G401 (cell line): ENCODE results near the gene MRPS11. TPM values are rescaled to one million over a fixed set of nuclear protein-coding genes. Genes with fewer than 3 reads are reported as not detected.
"Not testable (repeated sequence)": the region's sequence is repeated elsewhere in the genome, so short reads cannot be mapped to it uniquely, and the experiment has no call there.

ENCODE experiments used
- DNase-seq: peaks from one replicate; pipeline ENCODE4 v3.0.0-alpha.2; 2015; ENCODE audit warnings: low spot score
- in situ Hi-C: cut with HindIII; loops from 2 replicates; pipeline ENCODE4 v1.10.0; 2016; ENCODE audit warnings: low sequenced_read_pairs, mixed read lengths
- total RNA-seq: library from RNA; depleted of rRNA; stranded (reverse); fragments of >200 nt; shearing (Covaris generic); gene quantifications from 2 replicates; pipeline ENCODE4 v1.2.3, GENCODE V29; 2014

The MRPS11 gene
- total RNA-seq, 1 experiment from 2014 or later: 63.9 TPM

DNA sequence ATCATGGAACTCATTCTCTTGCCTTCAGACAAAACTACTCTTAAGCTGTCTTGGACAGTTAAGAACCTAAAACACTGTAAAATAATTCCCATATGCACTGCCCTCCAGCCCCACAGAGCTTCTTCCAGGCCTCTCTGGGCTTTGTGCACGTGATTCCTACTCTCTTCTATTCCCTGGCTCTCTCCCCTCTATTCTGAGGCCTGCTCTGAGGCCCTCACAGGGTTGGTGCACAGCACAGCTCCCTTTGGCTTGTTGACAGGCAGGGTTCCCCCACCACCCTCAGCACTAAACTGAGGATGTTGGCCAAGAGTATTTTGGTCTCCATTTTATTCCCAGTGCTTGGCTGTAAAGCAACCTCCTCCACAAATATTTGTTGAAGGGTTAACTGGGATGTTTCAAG, 13.9 kb upstream of the MRPS11 start:
- no peak for DNase-seq
- in situ Hi-C loops: no loop called here

DNA sequence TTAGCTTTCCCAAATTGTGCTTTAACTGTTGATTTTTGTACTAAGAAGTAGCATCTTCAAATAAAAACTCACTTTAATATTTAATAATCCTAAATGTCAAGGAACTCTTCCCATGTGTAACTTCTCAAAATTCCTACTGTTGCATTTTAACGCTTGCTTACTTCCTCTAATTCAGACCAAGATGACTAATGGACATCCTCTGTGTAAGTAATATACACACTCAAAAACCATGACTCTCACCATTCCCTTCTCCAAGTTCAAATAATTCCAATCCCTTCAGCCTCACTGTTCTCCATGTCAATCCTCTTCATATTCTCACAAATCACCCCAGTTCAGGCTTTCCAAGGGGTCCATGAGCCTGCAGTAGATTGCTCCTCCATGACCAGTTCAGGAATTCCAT, 13.3 kb upstream of the MRPS11 start:
- DNase-seq: no peak
- in situ Hi-C loops: no loop called here

DNA sequence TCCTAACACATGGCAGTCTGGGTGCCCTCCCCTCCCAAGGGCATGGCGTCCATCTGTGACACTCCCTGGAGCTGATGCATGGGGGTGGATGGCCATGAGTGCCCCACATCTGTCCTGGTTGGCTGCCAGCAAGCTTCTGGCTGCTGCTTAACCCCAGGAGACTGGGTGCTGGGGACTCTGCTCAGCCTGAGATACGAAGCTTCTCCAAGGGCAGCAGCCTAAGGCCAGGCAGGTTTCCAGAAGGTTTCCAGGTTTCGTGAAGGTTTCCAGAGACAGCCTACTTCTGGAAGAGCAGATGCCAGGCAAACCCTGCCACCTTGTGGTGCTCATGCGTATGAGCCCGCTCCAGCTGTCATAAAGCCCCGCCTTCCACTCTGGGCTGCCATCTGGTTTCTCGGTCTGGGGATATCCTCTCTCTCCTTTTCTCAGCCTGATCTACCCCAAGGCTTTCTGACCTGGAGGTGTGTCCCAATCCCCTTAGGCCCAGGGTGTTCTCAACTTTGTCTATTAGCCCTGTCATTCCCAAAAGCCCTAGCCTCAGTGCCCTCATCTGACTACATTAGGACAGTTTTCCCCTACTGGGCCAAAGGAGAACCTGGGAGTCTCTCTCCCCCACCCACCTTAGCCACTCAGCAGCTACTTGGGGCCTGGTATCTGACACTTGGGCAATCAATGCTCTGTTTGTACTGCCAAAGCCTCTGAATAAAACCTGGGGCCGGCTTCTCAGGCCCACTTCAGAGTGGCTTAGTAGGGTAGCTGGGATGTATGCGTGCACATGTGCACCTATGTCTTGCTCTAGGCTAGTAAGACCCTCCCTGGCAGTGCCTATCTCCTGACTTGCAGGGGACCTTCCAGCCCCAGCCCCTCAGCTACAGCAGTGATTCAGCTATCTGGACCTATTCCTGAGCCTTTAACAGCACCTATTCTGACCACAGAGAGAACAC, 12.4 kb upstream of the MRPS11 start:
- DNase-seq: peak; percentile 73
- in situ Hi-C loops: no loop called here

DNA sequence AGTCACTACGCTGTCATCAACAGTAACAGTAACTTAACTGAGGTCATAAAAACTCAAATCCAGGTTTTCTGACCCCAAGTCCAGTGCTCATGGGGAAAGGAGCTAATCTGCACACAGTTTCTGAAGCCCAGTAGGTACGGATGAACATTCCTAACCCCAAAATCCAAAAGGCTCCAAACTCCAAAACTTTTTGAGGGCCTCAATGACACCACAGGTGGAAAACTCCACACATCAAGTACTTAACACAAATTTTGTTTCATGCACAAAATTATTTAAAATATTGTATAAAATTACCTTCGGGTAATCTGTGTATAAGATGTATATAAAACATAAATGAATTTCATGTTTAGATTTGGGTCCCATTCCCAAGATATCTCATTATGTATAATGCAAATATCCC, 10.8 kb upstream of the MRPS11 start:
- in situ Hi-C loops: no loop called here
- no peak for DNase-seq

DNA sequence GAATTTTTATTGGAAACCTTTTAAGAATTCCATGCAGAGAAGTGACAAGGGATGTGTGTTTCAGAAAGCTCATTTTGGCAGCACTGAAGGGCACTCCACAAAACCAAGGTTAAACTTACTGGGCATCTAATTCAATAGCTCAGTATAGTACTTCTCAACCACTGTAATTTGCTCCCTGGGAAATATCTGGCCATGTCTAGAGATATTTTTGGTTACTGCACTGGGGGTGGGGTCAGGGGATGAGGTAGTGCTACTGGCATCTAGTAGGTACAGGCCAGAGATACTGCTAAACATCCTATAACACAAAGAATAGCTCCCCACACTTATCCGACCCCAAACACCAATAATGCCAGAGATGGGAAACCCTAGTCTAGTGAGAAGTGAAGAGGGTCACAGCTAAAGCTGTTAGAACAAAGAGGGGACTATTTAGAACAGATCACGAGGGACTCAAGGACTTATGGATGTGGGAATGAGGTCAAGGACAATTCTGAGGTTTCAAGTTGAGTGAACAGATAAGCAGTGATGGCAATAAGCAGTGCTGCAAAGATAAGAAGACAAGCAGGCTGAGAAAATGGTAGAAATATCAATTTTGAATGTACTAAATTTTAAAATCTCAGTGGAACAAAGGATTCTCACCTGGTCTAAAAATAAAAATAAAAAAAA, 3.5 kb upstream of the MRPS11 start:
- DNase-seq: no peak
- in situ Hi-C loops: no loop called here

DNA sequence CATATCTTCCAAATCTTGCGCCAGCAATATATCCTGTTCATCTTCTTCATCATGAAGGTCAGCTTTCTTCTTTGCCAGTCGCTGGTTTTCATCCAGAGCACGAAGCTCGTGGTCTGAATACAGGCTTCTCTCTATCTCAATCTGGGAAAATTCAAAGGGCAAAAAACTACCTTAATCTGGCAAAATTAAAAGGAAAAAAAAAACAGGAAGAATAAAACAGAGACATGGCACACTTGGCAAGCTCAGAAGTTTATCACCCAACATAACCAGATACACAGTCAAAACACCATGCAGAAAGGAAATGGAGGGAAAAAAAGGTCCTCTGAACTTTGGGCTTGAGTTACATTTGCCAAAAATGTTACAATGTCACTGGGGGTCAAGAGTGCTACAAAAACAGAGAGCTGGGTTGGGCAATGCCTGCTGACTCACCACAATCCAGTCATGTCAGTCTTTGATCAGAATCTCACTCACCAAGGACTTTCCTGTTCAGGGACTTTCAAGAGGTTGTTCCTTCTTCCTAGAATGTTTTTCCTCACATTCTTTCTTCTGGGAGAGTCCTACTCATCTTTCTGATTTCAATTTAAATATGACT, 1.8 kb upstream of the MRPS11 start:
- no peak for DNase-seq
- in situ Hi-C loops: no loop called here

DNA sequence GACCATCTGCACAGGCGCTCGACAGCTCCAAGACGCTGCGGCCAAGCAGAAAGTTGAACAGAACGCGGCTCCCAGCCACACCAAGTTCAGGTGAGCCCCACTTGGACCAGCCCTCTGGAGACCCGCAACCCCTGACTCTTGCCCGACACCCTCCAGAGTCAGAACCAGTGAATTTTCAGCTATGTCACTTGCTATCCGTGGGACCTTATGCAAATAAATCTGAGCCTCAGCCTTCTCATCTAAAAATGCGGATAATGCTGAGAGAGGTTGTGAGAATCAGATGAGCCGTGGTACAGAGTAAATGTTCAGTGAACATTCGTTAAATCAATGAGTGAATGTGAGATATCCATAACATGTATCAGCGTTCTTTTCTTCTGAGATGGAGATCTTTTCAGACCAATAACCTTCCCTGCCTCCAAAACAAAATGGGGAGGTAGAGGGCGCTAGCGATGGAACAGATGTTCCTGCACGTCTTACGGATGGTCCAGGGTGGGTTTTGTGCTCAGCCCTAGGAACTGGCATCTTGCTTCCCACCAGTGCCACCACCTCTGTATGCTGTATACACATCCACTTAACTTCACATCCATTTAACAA, 524 bp downstream of the MRPS11 start:
- in situ Hi-C loops: no loop called here
- no peak for DNase-seq

DNA sequence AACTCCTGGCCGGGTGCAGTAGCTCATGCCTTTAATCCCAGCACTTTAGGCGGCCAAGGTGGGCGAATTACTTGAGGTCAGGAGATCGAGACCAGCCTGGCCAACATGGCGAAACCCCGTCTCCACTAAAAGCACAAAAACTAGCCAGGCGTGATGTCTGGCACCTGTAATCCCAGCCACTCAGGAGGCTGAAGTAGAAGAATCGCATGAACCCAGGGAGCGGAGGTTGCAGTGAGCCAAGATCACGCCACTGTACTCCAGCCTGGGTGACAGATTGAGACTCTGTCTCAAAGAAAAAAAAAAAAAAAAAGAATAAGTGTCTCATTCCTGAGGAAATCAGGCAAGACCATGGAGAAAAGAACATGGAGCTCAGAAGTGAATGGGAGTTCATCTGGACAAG, 1.2 kb downstream of the MRPS11 start:
- DNase-seq, in situ Hi-C loops: not testable (repeated sequence)

DNA sequence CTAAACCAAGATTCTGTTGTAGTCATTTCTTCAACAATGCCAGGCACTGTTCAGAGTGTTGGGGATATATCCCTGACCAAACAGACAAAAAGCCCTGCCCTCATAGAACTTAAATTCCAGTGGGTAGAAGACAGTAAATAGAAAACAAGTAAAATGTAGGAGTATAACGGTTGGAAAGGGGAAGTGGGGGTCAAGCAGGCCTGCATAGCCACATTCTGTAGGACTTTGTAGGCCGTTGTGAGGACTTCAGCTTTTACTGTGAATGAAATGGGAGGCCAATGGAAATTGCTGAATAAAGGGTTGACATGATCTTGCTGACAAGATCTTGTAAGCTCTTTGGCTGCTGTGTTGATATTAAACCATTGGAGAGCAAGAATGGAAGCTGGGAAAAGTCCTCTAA, 1.8 kb downstream of the MRPS11 start:
- no peak for DNase-seq
- in situ Hi-C loops: no loop called here

DNA sequence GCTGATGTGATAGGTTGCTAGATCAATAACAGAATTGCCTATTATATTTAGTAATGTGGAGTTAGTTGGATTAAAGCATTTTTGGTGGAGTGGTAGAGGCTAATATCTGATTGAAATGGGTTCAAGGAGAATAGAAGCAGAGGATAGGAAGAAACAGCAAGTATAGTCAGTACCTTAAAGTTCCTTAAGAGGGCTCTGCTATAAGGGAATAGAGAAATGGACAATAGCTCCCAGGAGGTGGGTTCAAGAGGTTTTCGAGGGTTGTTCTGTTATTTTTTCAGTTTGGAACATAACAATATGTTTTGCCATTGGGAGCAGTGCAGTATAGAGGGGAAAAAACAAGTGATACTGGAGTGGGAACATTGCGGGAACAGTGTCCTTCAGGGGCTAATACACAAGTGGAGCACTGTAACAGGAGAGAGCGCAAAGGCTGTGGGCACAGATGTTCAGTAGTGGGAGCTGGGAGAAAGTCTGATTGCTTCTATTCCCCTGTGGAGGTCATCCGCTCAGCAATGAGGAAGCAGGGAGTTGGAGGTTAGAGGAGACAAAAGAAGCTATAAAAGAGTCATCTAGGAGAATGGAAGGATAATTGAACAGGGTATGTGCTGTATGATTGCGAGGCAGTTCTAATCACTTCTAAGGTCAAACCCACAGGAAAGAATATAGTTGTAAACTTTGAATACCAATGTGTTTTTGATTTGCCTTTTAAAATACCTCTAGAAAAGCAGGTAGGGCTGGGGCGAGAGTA, 3.3 kb downstream of the MRPS11 start:
- in situ Hi-C loops: loop anchor here (10.0 kb wide), 1 partner anchor 144 kb away; no protein-coding TSS in a partner anchor

DNA sequence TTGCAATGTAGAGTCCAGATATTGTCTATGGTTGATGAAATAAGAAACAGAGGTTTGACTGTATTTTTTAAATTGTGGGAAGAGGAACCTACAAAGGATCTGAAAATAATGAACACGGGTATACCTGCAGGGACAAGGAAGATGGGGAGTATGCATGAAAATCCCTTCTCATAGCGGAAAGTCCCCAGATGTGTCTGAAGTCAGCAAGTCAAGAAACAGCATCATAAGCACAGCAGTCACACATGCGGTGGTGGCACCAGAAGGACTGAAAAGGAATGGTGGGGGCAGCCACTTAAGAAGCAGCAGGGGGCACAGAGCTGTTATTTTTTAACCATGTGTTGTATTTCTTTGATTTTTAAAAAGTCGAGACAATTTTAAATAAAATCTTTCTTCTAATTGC, 4.7 kb downstream of the MRPS11 start:
- no peak for DNase-seq
- in situ Hi-C loops: loop anchor here (10.0 kb wide), 1 partner anchor 143 kb away; no protein-coding TSS in a partner anchor

More for the DNA sequence above, 3.3 kb downstream of the MRPS11 start:
- DNase-seq: no peak

DNA sequence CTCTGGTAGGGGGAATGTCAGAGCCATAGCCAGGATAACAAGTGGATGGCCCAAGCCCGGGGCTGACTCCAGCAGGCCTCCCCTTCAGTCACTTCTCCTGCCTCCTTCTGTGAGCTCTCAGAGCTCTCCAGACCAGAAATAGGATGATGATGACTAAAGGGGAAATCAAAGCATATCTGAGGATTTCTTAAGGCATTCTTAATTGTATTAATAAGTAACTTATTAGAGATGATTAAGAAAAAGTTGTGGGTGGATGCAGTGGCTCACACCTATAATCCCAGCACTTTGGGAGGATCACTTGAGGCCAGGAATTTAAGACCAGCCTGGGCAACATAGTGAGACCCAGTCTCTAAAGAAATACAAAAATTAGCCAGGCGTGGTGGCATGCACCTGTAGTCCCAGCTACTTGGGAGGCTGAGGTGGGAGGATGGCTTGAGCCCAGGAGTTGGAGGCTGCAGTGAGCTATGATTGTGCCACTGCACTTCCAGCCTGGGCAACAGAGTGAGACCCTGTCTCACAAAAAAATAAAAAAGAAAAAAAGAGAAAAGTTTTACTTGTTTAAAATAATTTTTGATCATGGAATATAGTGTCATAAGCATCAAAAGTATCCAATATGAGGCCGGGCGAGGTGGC, 6.3 kb downstream of the MRPS11 start:
- DNase-seq: not testable (repeated sequence)
- in situ Hi-C loops: loop anchor here (10.0 kb wide), 1 partner anchor 141 kb away; no protein-coding TSS in a partner anchor

DNA sequence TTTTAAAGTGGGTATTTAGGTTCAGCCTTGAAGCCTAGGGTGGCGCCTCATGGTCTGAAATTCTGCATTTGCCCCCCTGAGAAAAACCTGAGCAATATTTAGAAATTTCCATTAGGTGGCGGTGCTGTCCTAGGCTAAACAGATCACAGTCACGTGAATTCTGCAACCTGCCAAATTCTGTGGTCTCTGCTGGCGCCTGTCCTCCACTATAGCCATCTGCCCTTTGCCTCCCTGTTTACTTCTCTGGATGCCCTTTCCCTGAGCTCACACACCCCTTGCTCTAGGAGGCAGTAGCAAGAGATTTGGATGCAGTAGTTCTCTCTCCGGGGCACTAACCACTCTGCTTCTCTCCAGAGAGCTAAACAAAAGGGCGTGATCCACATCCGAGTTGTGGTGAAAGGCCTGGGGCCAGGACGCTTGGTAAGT, 9.1 kb downstream of the MRPS11 start:
- in situ Hi-C loops: loop anchor here (10.0 kb wide), 1 partner anchor 138 kb away; no protein-coding TSS in a partner anchor
- peak; percentile 88 for DNase-seq

DNA sequence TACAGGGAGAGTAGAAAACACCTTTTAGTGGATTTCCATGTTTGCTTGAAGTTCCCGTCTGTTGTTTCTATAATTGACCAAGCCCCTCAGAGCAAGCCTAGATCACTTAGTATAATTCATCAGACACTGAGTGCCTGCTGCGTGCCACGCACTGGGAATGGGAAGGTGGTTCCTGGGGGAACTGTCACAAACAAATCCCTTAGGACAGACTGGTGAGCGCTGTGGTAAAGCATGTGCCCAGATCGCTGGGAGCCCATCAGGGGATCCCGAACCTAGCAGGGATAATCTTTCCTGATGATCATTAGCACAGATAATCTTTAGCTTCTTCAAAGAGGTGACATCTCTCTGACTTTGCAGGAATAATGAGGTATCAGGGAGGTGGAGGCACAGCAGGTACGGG, 9.6 kb downstream of the MRPS11 start:
- no peak for DNase-seq
- in situ Hi-C loops: loop anchor here (10.0 kb wide), 1 partner anchor 138 kb away; no protein-coding TSS in a partner anchor

DNA sequence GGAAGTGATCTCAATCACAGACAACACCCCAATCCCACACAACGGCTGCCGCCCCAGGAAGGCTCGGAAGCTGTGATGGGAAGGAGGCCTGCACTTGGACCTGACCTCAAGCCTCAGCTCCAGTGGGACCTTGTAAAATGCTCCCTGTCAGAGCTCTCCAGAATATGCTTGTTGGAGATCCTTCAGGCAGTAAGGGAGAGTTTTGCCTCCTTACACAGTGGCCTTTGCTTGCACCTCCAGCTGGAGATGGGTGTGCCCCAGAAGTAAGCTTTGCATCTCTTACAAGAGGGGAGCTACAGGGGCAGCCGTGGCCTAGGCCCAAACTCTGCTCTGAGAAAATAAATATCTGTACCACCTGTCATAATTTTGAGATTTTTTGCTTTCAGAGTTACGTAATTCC, 10.4 kb downstream of the MRPS11 start:
- in situ Hi-C loops: loop anchor here (10.0 kb wide), 1 partner anchor 137 kb away; no protein-coding TSS in a partner anchor
- no peak for DNase-seq

DNA sequence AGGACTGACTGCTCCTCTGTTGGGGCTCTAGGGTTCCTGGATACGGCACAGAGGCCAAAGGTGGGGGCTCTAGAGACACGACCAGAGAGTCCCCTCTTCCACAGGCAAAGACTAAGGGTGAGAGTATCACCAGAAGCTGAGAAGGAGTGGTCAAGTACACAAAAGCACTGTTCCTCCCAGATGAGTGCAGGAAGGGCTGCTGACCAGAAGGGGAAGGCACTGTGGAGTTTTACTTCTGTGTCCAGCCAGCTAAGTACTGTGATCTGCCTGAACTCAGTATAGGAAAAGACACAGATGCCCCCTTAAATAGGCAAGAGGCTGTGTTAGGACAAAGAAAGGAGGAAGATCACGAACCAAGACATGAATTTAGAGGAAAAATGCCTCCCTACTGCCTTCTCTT, 11.7 kb downstream of the MRPS11 start:
- in situ Hi-C loops: loop anchor here (10.0 kb wide), 1 partner anchor 136 kb away; no protein-coding TSS in a partner anchor
- DNase-seq: no peak

DNA sequence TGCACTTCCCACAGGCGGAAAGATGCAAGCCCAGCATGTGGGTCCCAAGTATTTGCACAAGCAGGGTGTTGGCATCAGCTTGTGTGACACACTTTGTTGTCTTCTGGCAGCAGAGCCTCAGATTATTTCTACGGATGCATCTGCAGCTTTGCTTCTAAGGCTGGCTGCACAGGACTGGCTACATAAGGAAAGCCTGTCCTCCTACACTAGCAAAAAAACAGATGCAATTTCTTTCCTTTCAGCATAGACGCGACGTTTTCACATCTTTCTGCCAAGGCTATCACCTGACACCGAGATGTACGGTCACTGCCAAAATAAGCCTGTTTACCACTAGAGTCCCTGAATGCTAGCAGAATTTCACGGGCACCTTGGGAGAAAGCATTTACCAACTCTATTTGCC, 13.5 kb downstream of the MRPS11 start:
- peak; percentile 87 for DNase-seq
- in situ Hi-C loops: no loop called here

DNA sequence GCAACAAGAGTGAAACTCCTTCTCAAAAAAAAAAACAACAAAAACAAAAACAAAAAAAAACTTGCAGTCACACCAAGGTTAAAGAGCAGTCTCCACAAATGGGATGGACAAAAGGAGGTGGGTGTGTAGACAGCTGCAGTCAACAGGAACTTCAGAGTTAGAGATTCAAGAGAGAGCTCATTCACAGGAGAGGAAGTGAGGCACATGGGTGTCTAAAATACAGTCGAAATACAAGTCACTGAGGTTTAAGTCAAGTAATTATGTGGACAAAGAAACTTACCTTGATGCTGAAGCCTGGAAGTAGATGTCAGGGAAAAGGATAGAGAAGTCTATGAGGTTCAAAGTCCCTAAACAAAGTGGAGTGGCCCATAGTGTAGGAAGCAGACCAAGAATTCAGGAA, 14.8 kb downstream of the MRPS11 start:
- no peak for DNase-seq
- in situ Hi-C loops: no loop called here
